ENCODE measurements around the gene DHX15. TPM values are rescaled to one million over a fixed set of nuclear protein-coding genes. Genes with fewer than 3 reads are reported as not detected.

The DHX15 gene
- 184 TPM for total RNA-seq

DNA sequence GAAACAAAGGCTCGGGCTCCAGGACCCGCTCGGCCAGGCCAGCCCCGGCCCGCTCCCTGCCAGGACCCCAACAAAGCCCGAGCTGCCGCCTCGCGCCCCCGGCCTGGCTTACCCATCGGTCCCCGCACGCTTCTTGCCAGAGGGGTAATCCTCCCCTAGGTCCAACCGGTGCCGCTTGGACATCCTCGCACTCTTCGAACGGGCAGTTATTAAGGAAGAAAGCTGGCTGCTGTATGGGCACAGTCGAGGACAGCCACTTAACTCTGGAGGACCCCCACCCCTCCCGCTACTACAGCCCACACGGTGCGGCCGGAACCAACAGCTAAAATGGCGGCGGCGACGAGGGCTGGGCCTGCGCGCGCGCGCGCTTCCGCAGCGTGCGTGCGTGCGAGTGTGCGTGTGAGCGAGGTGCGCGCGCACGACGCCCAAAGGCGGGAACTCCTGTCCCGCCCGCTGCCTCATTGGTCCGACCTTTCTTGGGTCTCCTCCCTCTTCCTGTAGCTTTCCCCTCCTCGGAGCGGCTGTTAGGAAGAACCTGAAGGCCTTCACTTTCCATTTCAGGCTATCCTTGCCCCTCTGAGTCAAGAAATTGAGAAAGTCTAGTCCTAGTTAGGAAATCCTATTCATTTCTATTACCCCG, at the start of gene DHX15:
Gene DHX15 (minus strand): TSS at position 344 of the 640 bp plus-strand sequence. CDS start 161 bp downstream, at position 183.

Small RNAs within 50 kb of the gene (small RNA-seq; reads per million reads assigned to genes)
- gene MIR573 (ENCODE audit: low replicate concordance) (not detected), gene RN7SL16P (ENCODE audit: low replicate concordance) (not detected)

Other genes with a start within 250 kb of the DHX15 start
- gene SOD3, start 211.0 kb upstream of the DHX15 start, total RNA-seq = 28.8 TPM